ENCODE results near the gene HBB. TPM values are rescaled to one million over a fixed set of nuclear protein-coding genes. Genes with fewer than 3 reads are reported as not detected.

The HBB gene
- total RNA-seq, 6 donors from 2014 or later, result 26.2 to 1,949 (median 399) TPM

DNA sequence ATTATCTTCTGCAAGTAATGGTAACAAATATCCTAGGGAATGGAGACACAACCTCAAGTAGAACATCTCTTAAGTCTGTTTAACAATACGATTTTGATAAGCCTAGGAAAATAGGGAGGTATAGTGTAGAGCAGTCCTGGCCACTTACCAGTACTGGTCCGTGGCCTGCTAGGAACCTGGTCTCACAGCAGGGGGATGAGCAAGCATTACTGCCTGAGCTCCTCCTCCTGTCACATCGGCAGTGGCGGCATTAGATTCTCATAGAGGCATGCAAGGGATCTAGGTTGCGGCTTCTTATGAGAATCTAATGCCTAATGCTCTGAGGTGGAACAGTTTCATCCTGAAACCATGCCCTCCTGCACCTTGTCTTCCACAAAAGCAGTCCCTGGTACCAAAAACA lies 30.8 kb downstream of the HBB start:
- 70 to 71% methylated on average over 4 to 5 of the region's 5 CpGs for WGBS, 2 donors
- H3K9me3 ChIP-seq, result no peaks in the 10 kb centered on the region
- H3K36me3 ChIP-seq, result no peaks in the 10 kb centered on the region
- no peak for DNase-seq
- ATAC-seq (ENCODE audit: low FRiP score in 2 of 2), result no peak
- no peak overlapping the region for H3K4me3 ChIP-seq
- TF ChIP-seq POLR2A (IDR thresholded peaks at IDR 0.05) (no peak), EP300 (IDR thresholded peaks at IDR 0.05) (no peak), POLR2AphosphoS5 (IDR thresholded peaks at IDR 0.05) (no peak)
- TF ChIP-seq, protein P1, sequence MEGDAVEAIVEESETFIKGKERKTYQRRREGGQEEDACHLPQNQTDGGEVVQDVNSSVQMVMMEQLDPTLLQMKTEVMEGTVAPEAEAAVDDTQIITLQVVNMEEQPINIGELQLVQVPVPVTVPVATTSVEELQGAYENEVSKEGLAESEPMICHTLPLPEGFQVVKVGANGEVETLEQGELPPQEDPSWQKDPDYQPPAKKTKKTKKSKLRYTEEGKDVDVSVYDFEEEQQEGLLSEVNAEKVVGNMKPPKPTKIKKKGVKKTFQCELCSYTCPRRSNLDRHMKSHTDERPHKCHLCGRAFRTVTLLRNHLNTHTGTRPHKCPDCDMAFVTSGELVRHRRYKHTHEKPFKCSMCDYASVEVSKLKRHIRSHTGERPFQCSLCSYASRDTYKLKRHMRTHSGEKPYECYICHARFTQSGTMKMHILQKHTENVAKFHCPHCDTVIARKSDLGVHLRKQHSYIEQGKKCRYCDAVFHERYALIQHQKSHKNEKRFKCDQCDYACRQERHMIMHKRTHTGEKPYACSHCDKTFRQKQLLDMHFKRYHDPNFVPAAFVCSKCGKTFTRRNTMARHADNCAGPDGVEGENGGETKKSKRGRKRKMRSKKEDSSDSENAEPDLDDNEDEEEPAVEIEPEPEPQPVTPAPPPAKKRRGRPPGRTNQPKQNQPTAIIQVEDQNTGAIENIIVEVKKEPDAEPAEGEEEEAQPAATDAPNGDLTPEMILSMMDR (IDR thresholded peaks at IDR 0.05), result no peak
- H3K4me1 ChIP-seq, result no peaks in the 10 kb centered on the region
- no peak overlapping the region for H3K27ac ChIP-seq
- H3K27me3 ChIP-seq, result no peaks in the 10 kb centered on the region

DNA sequence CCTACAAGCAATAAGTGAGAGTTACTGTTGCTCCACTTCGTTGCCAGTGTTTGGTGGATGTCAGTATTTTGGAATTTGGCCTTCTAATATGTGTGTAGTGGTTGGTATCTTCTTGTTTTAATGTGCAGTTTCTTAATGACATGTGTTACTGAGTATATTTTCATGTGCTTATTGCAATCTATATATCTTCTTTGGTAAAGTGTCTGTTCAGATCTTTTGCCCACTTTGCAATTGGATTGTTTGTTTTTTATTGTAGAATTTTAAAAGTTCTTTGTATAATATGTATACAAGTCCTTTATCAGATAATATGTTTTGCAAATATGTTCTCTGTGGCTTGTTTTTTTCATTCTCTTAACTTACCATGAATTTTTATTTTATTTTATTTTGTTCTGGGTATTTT lies 34.1 kb downstream of the HBB start:
- WGBS, 2 donors, result 0 to 39% methylated on average over 1 of the region's 1 CpG

DNA sequence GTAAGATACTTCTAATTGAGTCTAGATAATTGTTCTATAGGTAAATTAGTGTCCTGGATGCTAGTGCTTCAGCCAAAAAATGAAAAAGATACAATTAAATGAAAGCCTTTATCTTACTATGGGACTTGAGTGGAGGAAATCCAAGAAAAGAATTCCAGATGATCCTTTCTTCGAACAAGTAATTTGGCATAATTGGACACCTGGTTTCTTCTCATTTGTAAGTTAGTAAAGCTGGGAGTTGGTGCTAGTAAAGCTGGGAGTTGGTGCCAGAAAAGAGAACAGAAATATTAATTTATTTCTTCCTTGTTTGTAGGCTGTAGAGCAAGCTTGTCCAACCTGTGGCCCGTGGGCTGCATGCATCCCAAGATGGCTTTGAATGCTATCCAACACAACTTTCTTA lies 38.7 kb downstream of the HBB start:
- H3K9me3 ChIP-seq, result peaks cover 0 to 5% (median 0%) of the 10 kb centered on the region in 4 donors
- H3K27me3 ChIP-seq, result no peaks in the 10 kb centered on the region
- no peak overlapping the region for H3K27ac ChIP-seq
- no peak for ATAC-seq (ENCODE audit: low FRiP score in 2 of 2)
- DNase-seq, result no peak
- no peak overlapping the region for H3K4me3 ChIP-seq
- 81 to 82% methylated on average over 2 of the region's 2 CpGs for WGBS, 2 donors
- TF ChIP-seq EP300 (IDR thresholded peaks at IDR 0.05), result no peak
- TF ChIP-seq POLR2A (IDR thresholded peaks at IDR 0.05), result no peak
- no peak for TF ChIP-seq POLR2AphosphoS5 (IDR thresholded peaks at IDR 0.05)
- TF ChIP-seq, protein P1 (IDR thresholded peaks at IDR 0.05), result no peak
- no peaks in the 10 kb centered on the region for H3K4me1 ChIP-seq
- no peaks in the 10 kb centered on the region for H3K36me3 ChIP-seq

More for the DNA sequence above, 34.1 kb downstream of the HBB start:
- Histone ChIP-seq H3K27ac (no peak overlapping the region), H3K36me3 (no peaks in the 10 kb centered on the region), H3K4me3 (no peak overlapping the region), H3K4me1 (no peaks in the 10 kb centered on the region), H3K27me3 (no peaks in the 10 kb centered on the region), H3K9me3 (peaks cover 0 to 5% (median 0%) of the 10 kb centered on the region in 4 donors)
- no peak for DNase-seq
- no peak for ATAC-seq (ENCODE audit: low FRiP score in 2 of 2)
- no peak for TF ChIP-seq POLR2AphosphoS5 (IDR thresholded peaks at IDR 0.05)
- TF ChIP-seq POLR2A (IDR thresholded peaks at IDR 0.05), result no peak
- TF ChIP-seq, protein P1 (IDR thresholded peaks at IDR 0.05), result no peak
- no peak for TF ChIP-seq EP300 (IDR thresholded peaks at IDR 0.05)

DNA sequence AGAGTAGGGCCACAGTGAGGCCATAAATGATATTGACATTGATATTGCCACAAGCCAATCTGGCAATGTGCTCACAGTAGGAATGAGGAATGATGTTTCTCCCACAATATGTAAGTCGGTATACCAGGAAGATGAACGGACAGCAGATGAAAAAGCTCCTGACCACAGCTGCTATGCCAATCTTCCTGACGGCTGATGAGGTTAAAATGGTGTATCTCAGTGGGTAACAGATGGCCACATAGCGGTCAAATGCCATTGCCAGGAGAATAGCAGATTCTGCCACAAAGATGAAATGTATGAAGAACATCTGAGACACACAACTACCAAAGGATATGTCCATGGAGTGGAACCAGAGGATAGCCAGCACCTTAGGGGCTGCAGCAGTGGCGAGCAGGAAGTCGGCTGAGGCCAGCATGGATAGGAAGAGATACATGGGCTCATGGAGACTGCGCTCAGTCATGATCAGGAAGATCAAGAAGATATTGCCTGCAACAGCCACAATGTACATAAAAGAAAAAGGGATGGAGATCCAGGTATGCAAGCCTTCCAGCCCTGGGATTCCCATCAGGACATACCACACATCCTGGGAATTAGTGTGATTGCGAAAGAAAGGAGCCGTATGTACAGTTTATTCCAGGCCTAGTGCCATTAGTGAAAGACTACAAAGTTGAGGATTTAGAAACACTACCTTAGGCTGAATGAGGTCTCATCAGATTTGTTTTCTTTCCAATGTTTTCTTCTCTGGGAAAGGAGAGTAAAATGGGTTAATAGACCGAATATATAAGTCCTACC lies 48.6 kb downstream of the HBB start:
- no peaks in the 10 kb centered on the region for H3K36me3 ChIP-seq
- no peak overlapping the region for H3K27ac ChIP-seq
- no peaks in the 10 kb centered on the region for H3K4me1 ChIP-seq
- ATAC-seq (ENCODE audit: low FRiP score in 2 of 2) (no peak), DNase-seq (no peak)
- WGBS, 2 donors, result 78 to 79% methylated on average over 10 of the region's 10 CpGs
- H3K27me3 ChIP-seq, result no peaks in the 10 kb centered on the region
- TF ChIP-seq, protein P1 (IDR thresholded peaks at IDR 0.05), result no peak
- H3K9me3 ChIP-seq, result no peaks in the 10 kb centered on the region
- no peak overlapping the region for H3K4me3 ChIP-seq

Other genes with a start within 250 kb of the HBB start
- gene OR51L1, start 232.2 kb downstream of the HBB start, total RNA-seq, result not detected
- gene OR52J3, start 180.5 kb downstream of the HBB start, total RNA-seq, result not detected
- not detected for gene OR52E2, start 167.4 kb downstream of the HBB start, total RNA-seq
- not detected for gene OR52E1, start 157.5 kb downstream of the HBB start, total RNA-seq
- gene OR52A5, start 88.7 kb downstream of the HBB start, total RNA-seq, result not detected
- gene OR52A1, start 72.3 kb downstream of the HBB start, total RNA-seq, result not detected
- gene OR51V1, start 26.4 kb downstream of the HBB start, total RNA-seq, result not detected
- 1 to 10 TPM in 1 of 6 donors, not detected in 5; 7.2 TPM for gene HBD, start 7.4 kb upstream of the HBB start, total RNA-seq
- 1 to 10 TPM in 2 of 6 donors, not detected in 4; 2.9 to 4.6 TPM for gene HBG1, start 22.8 kb upstream of the HBB start, total RNA-seq
- 10 to 100 TPM in 1 of 6 donors, 1 to 10 TPM in 1, not detected in 4; 10.0 to 15.8 TPM for gene HBG2, start 27.7 kb upstream of the HBB start, total RNA-seq
- 1 to 10 TPM in 2 of 6 donors, not detected in 4; 2.5 to 3.0 TPM for gene HBE1, start 42.9 kb upstream of the HBB start, total RNA-seq
- gene OR51B4, start 74.9 kb upstream of the HBB start, total RNA-seq, result under 1 TPM in 1 of 6 donors, not detected in 5; 0.27 TPM
- gene OR51B2, start 97.2 kb upstream of the HBB start, total RNA-seq, result 1 to 10 TPM in 1 of 6 donors, not detected in 5; 1.2 TPM
- 1 to 10 TPM in 1 of 6 donors, under 1 TPM in 2, not detected in 3; 0.26 to 2.0 (median 0.30) TPM for gene OR51B5, start 116.5 kb upstream of the HBB start, total RNA-seq
- gene OR51B6, start 124.4 kb upstream of the HBB start, total RNA-seq, result not detected
- gene OR51M1, start 156.7 kb upstream of the HBB start, total RNA-seq, result not detected
- gene OR51Q1, start 195.0 kb upstream of the HBB start, total RNA-seq, result not detected
- under 1 TPM in 1 of 6 donors, not detected in 5; 0.76 TPM for gene OR51I1, start 214.4 kb upstream of the HBB start, total RNA-seq
- not detected for gene OR51I2, start 222.3 kb upstream of the HBB start, total RNA-seq

All from upper lobe of left lung (tissue), 6 donors.